CD14-positive monocyte (primary cell): ENCODE results near the gene FLT3LG. TPM values are rescaled to one million over a fixed set of nuclear protein-coding genes. Genes with fewer than 3 reads are reported as not detected.

Experiments used
- DNase-seq, 3 donors: peaks; one replicate each; pipeline ENCODE4 v3.0.0-alpha.2; 2011 to 2022
- H2AFZ ChIP-seq: 2 replicates; pipeline ENCODE4 v1.6.0; 2012; ENCODE audit warnings: mild to moderate bottlenecking, low read depth, low read length, inconsistent platforms; ENCODE audit not compliant: insufficient read depth, poor library complexity, severe bottlenecking
- H3K27ac ChIP-seq, 2 donors: 1 replicate in 1 of 2; 2 replicates in 1 of 2; pipeline ENCODE4 v1.5.1; 2012 to 2013; ENCODE audit warnings: low read length in 2 of 2, control low read depth in 1 of 2, inconsistent platforms in 1 of 2, low read depth in 1 of 2, mild to moderate bottlenecking in 1 of 2
- H3K27me3 ChIP-seq, 2 donors: one replicate each; pipeline versions ENCODE4 v1.6.0 to v1.6.1; 2011 to 2013; ENCODE audit warnings: low read length in 2 of 2; ENCODE audit not compliant: control insufficient read depth in 2 of 2, insufficient read depth in 2 of 2
- H3K36me3 ChIP-seq, 2 donors: replicated peaks in 1 of 2; 1 replicate in 1 of 2; 2 replicates in 1 of 2; pipeline versions ENCODE4 v1.5.1 to v1.6.1; 2012 to 2013; ENCODE audit warnings: low read length in 2 of 2, control low read depth in 1 of 2, inconsistent platforms in 1 of 2, mild to moderate bottlenecking in 1 of 2; ENCODE audit not compliant: insufficient read depth in 2 of 2, control insufficient read depth in 1 of 2
- H3K4me1 ChIP-seq, 2 donors: 1 replicate in 1 of 2; 2 replicates in 1 of 2; pipeline versions ENCODE4 v1.5.1 to v1.6.1; 2012 to 2013; ENCODE audit warnings: low read length in 2 of 2, control low read depth in 1 of 2, inconsistent platforms in 1 of 2, mild to moderate bottlenecking in 1 of 2, moderate library complexity in 1 of 2; ENCODE audit not compliant: insufficient read depth in 2 of 2, control insufficient read depth in 1 of 2
- H3K4me2 ChIP-seq: replicated peaks from 2 replicates; pipeline ENCODE3; 2012; ENCODE audit warnings: low read length, moderate library complexity, mild to moderate bottlenecking; ENCODE audit not compliant: poor library complexity, severe bottlenecking; ENCODE audit errors: extremely low read depth
- H3K4me3 ChIP-seq, 3 experiments: fragments of 200-600 bp in 1 of 3; sonication (generic) in 1 of 3; replicated peaks in 1 of 3; 1 replicate in 2 of 3; 2 replicates in 1 of 3; pipeline ENCODE4 v1.5.1; 2011 to 2013; ENCODE audit warnings: low read length in 3 of 3, mild to moderate bottlenecking in 3 of 3, control low read depth in 2 of 3, low read depth in 2 of 3, inconsistent platforms in 1 of 3, moderate library complexity in 1 of 3
- H3K79me2 ChIP-seq: 2 replicates; pipeline ENCODE4 v1.6.0; 2012; ENCODE audit warnings: mild to moderate bottlenecking, control low read depth, inconsistent platforms, low read length, moderate library complexity; ENCODE audit not compliant: insufficient read depth
- H3K9ac ChIP-seq: 2 replicates; pipeline ENCODE4 v1.6.0; 2017; ENCODE audit warnings: low read length, mild to moderate bottlenecking; ENCODE audit not compliant: insufficient read depth, poor library complexity, severe bottlenecking
- H3K9me3 ChIP-seq, 2 donors: replicated peaks in 1 of 2; 1 replicate in 1 of 2; 2 replicates in 1 of 2; pipeline versions ENCODE4 v1.5.1 to v1.6.1; 2012 to 2013; ENCODE audit warnings: low read length in 2 of 2, control low read depth in 1 of 2; ENCODE audit not compliant: control insufficient read depth in 1 of 2, insufficient read depth in 1 of 2
- H4K20me1 ChIP-seq: 2 replicates; pipeline ENCODE4 v1.6.0; 2012; ENCODE audit warnings: mild to moderate bottlenecking, low read length, control low read depth, moderate library complexity; ENCODE audit not compliant: insufficient read depth
- H3K27ac Mint-ChIP-seq, 7 donors: one replicate each; pipeline ENCODE4 v1.8.0; 2020; ENCODE audit warnings: mild to moderate bottlenecking in 7 of 7, mixed read lengths in 7 of 7, moderate library complexity in 6 of 7, inconsistent platforms in 2 of 7
- H3K27me3 Mint-ChIP-seq, 3 donors: one replicate each; pipeline ENCODE4 v1.8.0; 2021 to 2022; ENCODE audit warnings: low read depth in 3 of 3, mild to moderate bottlenecking in 3 of 3, mixed read lengths in 3 of 3, moderate library complexity in 3 of 3, inconsistent platforms in 1 of 3
- H3K36me3 Mint-ChIP-seq, 2 donors: one replicate each; pipeline ENCODE4 v1.8.0; 2020; ENCODE audit warnings: mixed read lengths in 2 of 2, inconsistent platforms in 1 of 2, mild to moderate bottlenecking in 1 of 2
- H3K4me1 Mint-ChIP-seq: one replicate; pipeline ENCODE4 v1.8.0; 2020; ENCODE audit warnings: mild to moderate bottlenecking, mixed read lengths
- H3K4me3 Mint-ChIP-seq, 2 donors: one replicate each; pipeline ENCODE4 v1.8.0; 2020; ENCODE audit warnings: mild to moderate bottlenecking in 2 of 2, mixed read lengths in 2 of 2, moderate library complexity in 1 of 2
- H3K9me3 Mint-ChIP-seq, 7 donors: one replicate each; pipeline ENCODE4 v1.8.0; 2020 to 2022; ENCODE audit warnings: mixed read lengths in 7 of 7, mild to moderate bottlenecking in 6 of 7, moderate library complexity in 6 of 7, inconsistent platforms in 2 of 7
- WGBS: methylation state at CpG from one replicate; pipeline ENCODE4 v1.1.5; 2013; ENCODE audit warnings: missing lambda C conversion rate; ENCODE audit not compliant: insufficient coverage; 5-methylcytosine and 5-hydroxymethylcytosine counted together
- intact Hi-C, 2 donors: fragments of 100-400 bp; cut with micrococcal nuclease; formaldehyde crosslinking; loops; one replicate each; pipeline versions ENCODE4 v1.15.0 to v1.15.1; 2023
- polyA plus RNA-seq, 3 donors: library from polyadenylated mRNA; depleted of rRNA in 1 of 3; unstranded in 2 of 3; stranded (reverse) in 1 of 3; fragments of 300-500 nt in 2 of 3; fragments of >200 nt in 1 of 3; fragmentation: Illumina TruSeq in 2 of 3; gene quantifications; 1 replicate in 2 of 3; 2 replicates in 1 of 3; pipeline ENCODE4 v1.2.3, GENCODE V29; 2012 to 2021
- TF ChIP-seq, protein P1 (sequence below): fragments of 200-600 bp; IDR thresholded peaks from one replicate; pipeline ENCODE4 v1.8.0; 2022; ENCODE audit warnings: antibody characterized with exemption, mild to moderate bottlenecking

FLT3LG gene
- polyA plus RNA-seq, 3 donors: 5.0 to 13.8 (median 6.9) TPM

GRCh38 chr19:49456326-49456725 is 17.7 kb upstream of the FLT3LG start:
- peaks cover 31 to 47% of the 10 kb centered on the region in 2 donors for H3K36me3 Mint-ChIP-seq
- H3K4me3 ChIP-seq: no peak overlapping the region
- H3K79me2 ChIP-seq: peaks cover 32% of the 10 kb centered on the region
- peak overlapping the region in 1 of 7 donors; percentile 34 for H3K27ac Mint-ChIP-seq
- peaks cover 16% of the 10 kb centered on the region for H3K4me1 Mint-ChIP-seq
- peaks cover 0 to 5% (median 0%) of the 10 kb centered on the region in 3 donors for H3K27me3 Mint-ChIP-seq
- peaks cover 19 to 27% of the 10 kb centered on the region in 2 donors for H3K4me1 ChIP-seq
- TF ChIP-seq, protein P1, sequence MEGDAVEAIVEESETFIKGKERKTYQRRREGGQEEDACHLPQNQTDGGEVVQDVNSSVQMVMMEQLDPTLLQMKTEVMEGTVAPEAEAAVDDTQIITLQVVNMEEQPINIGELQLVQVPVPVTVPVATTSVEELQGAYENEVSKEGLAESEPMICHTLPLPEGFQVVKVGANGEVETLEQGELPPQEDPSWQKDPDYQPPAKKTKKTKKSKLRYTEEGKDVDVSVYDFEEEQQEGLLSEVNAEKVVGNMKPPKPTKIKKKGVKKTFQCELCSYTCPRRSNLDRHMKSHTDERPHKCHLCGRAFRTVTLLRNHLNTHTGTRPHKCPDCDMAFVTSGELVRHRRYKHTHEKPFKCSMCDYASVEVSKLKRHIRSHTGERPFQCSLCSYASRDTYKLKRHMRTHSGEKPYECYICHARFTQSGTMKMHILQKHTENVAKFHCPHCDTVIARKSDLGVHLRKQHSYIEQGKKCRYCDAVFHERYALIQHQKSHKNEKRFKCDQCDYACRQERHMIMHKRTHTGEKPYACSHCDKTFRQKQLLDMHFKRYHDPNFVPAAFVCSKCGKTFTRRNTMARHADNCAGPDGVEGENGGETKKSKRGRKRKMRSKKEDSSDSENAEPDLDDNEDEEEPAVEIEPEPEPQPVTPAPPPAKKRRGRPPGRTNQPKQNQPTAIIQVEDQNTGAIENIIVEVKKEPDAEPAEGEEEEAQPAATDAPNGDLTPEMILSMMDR: no peak
- H4K20me1 ChIP-seq: peaks cover 4% of the 10 kb centered on the region
- H3K27me3 ChIP-seq: no peaks in the 10 kb centered on the region
- no peak for DNase-seq
- no peak overlapping the region for H3K27ac ChIP-seq
- 100% methylated on average over 1 of the region's 5 CpGs for WGBS
- H3K4me2 ChIP-seq: no peak overlapping the region
- H3K36me3 ChIP-seq: peaks cover 23 to 33% of the 10 kb centered on the region in 2 donors
- no peak overlapping the region for H3K4me3 Mint-ChIP-seq
- no peak overlapping the region for H2AFZ ChIP-seq
- intact Hi-C loops: loop anchor here in 1 of 2 donors (10.0 kb wide), 1 partner anchor 372 kb away; the partner anchor contains the start of gene SNRNP70
- peaks cover 0 to 2% (median 0%) of the 10 kb centered on the region in 7 donors for H3K9me3 Mint-ChIP-seq
- H3K9me3 ChIP-seq: no peaks in the 10 kb centered on the region
- no peak overlapping the region for H3K9ac ChIP-seq

GRCh38 chr19:49458567-49458903 is 15.5 kb upstream of the FLT3LG start:
- H3K27ac Mint-ChIP-seq: peak overlapping the region in 1 of 7 donors; percentile 15
- H3K9ac ChIP-seq: no peak overlapping the region

More at GRCh38 chr19:49458567-49458903, 15.5 kb upstream of the FLT3LG start:
- intact Hi-C loops: loop anchor here in 1 of 2 donors (10.0 kb wide), 1 partner anchor 374 kb away; the partner anchor contains the start of gene SNRNP70
- no peaks in the 10 kb centered on the region for H3K9me3 ChIP-seq
- no peak overlapping the region for H2AFZ ChIP-seq
- no peak for DNase-seq
- peaks cover 20% of the 10 kb centered on the region for H3K79me2 ChIP-seq
- Mint-ChIP-seq H3K4me1 (peaks cover 5% of the 10 kb centered on the region), H3K4me3 (no peak overlapping the region), H3K27me3 (peaks cover 0 to 5% (median 0%) of the 10 kb centered on the region in 3 donors), H3K9me3 (no peaks in the 10 kb centered on the region), H3K36me3 (peaks cover 33 to 51% of the 10 kb centered on the region in 2 donors)
- H3K36me3 ChIP-seq: peaks cover 25 to 33% of the 10 kb centered on the region in 2 donors
- no peak overlapping the region for H3K27ac ChIP-seq
- 71% methylated on average over 3 of the region's 5 CpGs for WGBS
- TF ChIP-seq, protein P1: no peak
- no peak overlapping the region for H3K4me2 ChIP-seq
- no peaks in the 10 kb centered on the region for H3K27me3 ChIP-seq
- H4K20me1 ChIP-seq: peaks cover 4% of the 10 kb centered on the region
- peaks cover 8 to 11% of the 10 kb centered on the region in 2 donors for H3K4me1 ChIP-seq
- H3K4me3 ChIP-seq: no peak overlapping the region
